ENCODE results near the gene RAB11B. TPM values are rescaled to one million over a fixed set of nuclear protein-coding genes. Genes with fewer than 3 reads are reported as not detected.

The RAB11B gene
- total and polyA plus RNA-seq, 2 of the 13 experiments (the other 11 are each of a cell fraction or from before 2014, with no cell fraction given), result 6.0 to 28.4 TPM

DNA sequence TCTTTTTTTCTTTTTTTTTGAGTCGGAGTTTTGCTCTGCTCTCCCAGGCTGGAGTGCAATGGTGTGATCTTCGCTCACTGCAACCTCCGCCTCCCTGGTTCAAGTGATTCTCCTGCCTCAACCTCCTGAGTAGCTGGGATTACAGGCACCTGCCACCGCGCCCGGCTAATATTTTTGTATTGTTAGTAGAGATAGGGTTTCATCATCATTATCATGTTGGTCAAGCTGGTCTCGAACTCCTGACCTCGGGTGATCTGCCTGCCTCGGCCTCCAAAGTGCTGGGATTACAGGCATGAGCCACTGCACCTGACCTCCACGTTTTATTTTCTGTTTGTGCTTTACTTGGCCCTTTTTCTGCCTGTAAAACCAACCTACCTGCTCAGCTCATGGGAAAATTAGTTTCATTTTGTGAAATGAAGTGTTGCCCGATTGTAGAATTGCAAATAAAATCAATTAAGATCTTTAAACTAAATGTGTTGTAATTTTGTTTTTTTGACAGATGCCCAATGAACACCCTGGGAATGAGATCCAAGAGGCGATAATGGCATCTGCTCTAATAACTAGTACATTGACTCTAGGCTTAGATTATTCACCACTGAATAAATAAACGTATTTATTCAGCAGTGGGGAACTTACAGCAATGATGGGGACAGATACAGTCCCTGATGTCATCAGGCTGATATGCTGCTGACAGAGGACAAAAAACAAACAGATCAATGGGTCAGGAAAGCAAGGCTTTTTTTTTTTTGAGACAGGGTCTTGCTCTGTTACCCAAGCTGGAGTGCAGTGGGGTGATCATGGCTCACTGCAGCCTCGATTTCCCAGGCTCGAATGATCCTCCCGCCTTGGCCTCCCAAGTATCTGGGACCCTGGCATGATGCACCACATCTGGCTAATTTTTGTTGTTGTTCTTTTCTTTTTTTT lies 2.2 kb upstream of the RAB11B start (continued):
- TF ChIP-seq CHD2 (IDR thresholded peaks at IDR 0.05; ENCODE audit: low read depth, low read length) (no peak), ZNF331 (CRISPR knock-in tag; IDR thresholded peaks at IDR 0.05) (peak; percentile 79; the same call in 1 of the 2 replicates), MAZ (IDR thresholded peaks at IDR 0.05; ENCODE audit: borderline replicate concordance, low read depth, low read length) (no peak), MAZ (CRISPR knock-in tag; IDR thresholded peaks at IDR 0.05; ENCODE audit: low read depth) (no peak), IRF1 (CRISPR knock-in tag; IDR thresholded peaks at IDR 0.05; ENCODE audit: low read depth) (no peak), ZNF350 (CRISPR knock-in tag; IDR thresholded peaks at IDR 0.05; ENCODE audit: borderline replicate concordance, low read depth) (no peak; the same call in 1 of the 2 replicates), ZC3H4 (CRISPR knock-in tag; IDR thresholded peaks at IDR 0.05; ENCODE audit: borderline replicate concordance) (no peak), ZNF776 (CRISPR knock-in tag; IDR thresholded peaks at IDR 0.05) (no peak), ZNF383 (CRISPR knock-in tag; IDR thresholded peaks at IDR 0.05; ENCODE audit: borderline replicate concordance) (no peak), MED8 (CRISPR knock-in tag; IDR thresholded peaks at IDR 0.05; ENCODE audit: insufficient replicate concordance) (no peak), TFAP4 (IDR thresholded peaks at IDR 0.05; ENCODE audit: borderline replicate concordance, low read depth) (peak; percentile 64; the same call in 1 of the 2 replicates), NFE2L1 (CRISPR knock-in tag; IDR thresholded peaks at IDR 0.05; ENCODE audit: borderline replicate concordance) (no peak), ZNF674 (CRISPR knock-in tag; IDR thresholded peaks at IDR 0.05; ENCODE audit: low read depth) (no peak), ZNF142 (CRISPR knock-in tag; IDR thresholded peaks at IDR 0.05) (0 out of 2 replicates have a peak, but pooled peaks have one; percentile 8), ASH2L (IDR thresholded peaks at IDR 0.05; ENCODE audit: insufficient read length, low read depth, low read length) (peak; percentile 50)
- TF ChIP-seq, protein P1, sequence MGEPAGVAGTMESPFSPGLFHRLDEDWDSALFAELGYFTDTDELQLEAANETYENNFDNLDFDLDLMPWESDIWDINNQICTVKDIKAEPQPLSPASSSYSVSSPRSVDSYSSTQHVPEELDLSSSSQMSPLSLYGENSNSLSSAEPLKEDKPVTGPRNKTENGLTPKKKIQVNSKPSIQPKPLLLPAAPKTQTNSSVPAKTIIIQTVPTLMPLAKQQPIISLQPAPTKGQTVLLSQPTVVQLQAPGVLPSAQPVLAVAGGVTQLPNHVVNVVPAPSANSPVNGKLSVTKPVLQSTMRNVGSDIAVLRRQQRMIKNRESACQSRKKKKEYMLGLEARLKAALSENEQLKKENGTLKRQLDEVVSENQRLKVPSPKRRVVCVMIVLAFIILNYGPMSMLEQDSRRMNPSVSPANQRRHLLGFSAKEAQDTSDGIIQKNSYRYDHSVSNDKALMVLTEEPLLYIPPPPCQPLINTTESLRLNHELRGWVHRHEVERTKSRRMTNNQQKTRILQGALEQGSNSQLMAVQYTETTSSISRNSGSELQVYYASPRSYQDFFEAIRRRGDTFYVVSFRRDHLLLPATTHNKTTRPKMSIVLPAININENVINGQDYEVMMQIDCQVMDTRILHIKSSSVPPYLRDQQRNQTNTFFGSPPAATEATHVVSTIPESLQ (CRISPR knock-in tag; conservative IDR thresholded peaks at IDR 0.05), result no peak
